ENCODE data around the gene DNAJC7. TPM values are rescaled to one million over a fixed set of nuclear protein-coding genes. Genes with fewer than 3 reads are reported as not detected.
A peak's percentile ranks its signal among the peaks of the same experiment; 100 is the strongest.
"Not testable (repeated sequence)": the region's sequence is repeated elsewhere in the genome, so short reads cannot be mapped to it uniquely, and the experiment has no call there.

The DNAJC7 gene
- total RNA-seq, 1 experiment from 2014 or later: 133 TPM

- DNase-seq (ENCODE audit: low read depth): peak; percentile 78
These were observed 57.7 kb downstream of the DNAJC7 start for GRCh38 chr17:41959336-41960095.

GRCh38 chr17:41959030-41959335 lies 58.3 kb downstream of the DNAJC7 start:
- DNase-seq (ENCODE audit: low read depth): no peak

GRCh38 chr17:41957869-41958439 lies 59.3 kb downstream of the DNAJC7 start:
- DNase-seq (ENCODE audit: low read depth): no peak

GRCh38 chr17:41957031-41957868 lies 60.0 kb downstream of the DNAJC7 start:
- peak; percentile 77 for DNase-seq (ENCODE audit: low read depth)

GRCh38 chr17:41956522-41956921 lies 60.7 kb downstream of the DNAJC7 start:
- DNase-seq (ENCODE audit: low read depth): peak; percentile 31

GRCh38 chr17:41948762-41949460 lies 68.3 kb downstream of the DNAJC7 start:
- DNase-seq (ENCODE audit: low read depth): no peak

- no peak for DNase-seq (ENCODE audit: low read depth)
These were observed 72.3 kb downstream of the DNAJC7 start for GRCh38 chr17:41944943-41945342.

GRCh38 chr17:41943492-41943891 lies 73.7 kb downstream of the DNAJC7 start:
- DNase-seq (ENCODE audit: low read depth): no peak

- DNase-seq (ENCODE audit: low read depth): no peak
These were observed 74.4 kb downstream of the DNAJC7 start for GRCh38 chr17:41942626-41943373.

GRCh38 chr17:41941168-41941567 lies 76.1 kb downstream of the DNAJC7 start:
- no peak for DNase-seq (ENCODE audit: low read depth)

- no peak for DNase-seq (ENCODE audit: low read depth)
These were observed 77.5 kb downstream of the DNAJC7 start for GRCh38 chr17:41939693-41940090.

- DNase-seq (ENCODE audit: low read depth): no peak
These were observed 78.1 kb downstream of the DNAJC7 start for GRCh38 chr17:41939044-41939692.

- DNase-seq (ENCODE audit: low read depth): no peak
These were observed 79.0 kb downstream of the DNAJC7 start for GRCh38 chr17:41937970-41938954.

GRCh38 chr17:41935641-41936040 lies 81.6 kb downstream of the DNAJC7 start:
- no peak for DNase-seq (ENCODE audit: low read depth)

- DNase-seq (ENCODE audit: low read depth): no peak
These were observed 84.3 kb downstream of the DNAJC7 start for GRCh38 chr17:41932816-41933389.

GRCh38 chr17:41931715-41932114 lies 85.5 kb downstream of the DNAJC7 start:
- DNase-seq (ENCODE audit: low read depth): not testable (repeated sequence)

- not testable (repeated sequence) for DNase-seq (ENCODE audit: low read depth)
These were observed 86.4 kb downstream of the DNAJC7 start for GRCh38 chr17:41930833-41931156.

- DNase-seq (ENCODE audit: low read depth): peak; percentile 97
These were observed 87.0 kb downstream of the DNAJC7 start, which contains the start of gene ODAD4 for GRCh38 chr17:41930009-41930832. ODAD4 (plus strand) TSS chr17:41930617; CDS start chr17:41930724, 107 bp downstream.

Measured in HT1080 (cell line).